ENCODE results near the gene ADAM15. TPM values are rescaled to one million over a fixed set of nuclear protein-coding genes. Genes with fewer than 3 reads are reported as not detected.

The ADAM15 gene
- total RNA-seq, 4 donors from 2014 or later = 51.3 to 75.5 (median 65.6) TPM

DNA sequence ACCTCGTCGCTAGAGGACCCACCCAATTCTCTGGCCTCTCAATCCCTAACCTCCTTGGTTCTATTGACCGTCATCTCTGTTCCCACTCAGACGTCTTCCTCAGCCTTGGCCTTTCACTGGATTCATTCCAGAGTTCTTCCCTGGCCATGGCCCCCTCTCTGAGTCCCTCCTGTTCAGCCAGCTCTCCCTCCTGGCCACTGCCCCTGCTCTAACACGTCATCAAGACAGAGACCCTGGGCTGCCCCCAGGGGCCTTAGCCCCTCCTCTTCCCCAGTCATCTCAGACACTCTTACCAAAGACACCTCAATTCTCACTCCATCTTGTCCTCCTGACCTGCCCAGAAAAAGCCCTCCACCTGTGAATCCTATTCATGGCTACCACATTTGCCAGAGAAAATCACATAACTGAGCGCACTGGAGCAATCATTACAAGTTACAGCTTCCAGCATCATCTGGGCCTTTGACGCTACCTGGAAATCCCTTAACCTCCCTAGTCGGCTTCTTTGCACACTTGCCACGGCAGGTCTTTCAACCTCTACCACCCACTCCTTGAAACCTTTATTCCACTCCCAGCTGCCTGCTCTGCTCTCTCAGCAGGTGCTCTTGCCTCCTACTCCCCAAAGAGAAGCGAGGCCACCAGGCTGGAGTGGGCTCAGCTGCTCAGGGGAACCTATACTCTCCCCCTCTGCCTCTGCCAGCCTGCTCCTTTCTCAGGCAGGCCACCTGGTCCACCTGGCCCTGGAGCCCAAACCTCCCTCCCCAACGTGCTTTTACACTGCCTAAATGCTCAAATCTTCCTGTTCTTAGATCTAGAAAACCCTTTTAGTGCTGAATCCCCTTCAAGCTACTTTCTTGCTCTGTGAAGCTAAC is 31.5 kb upstream of the ADAM15 start:
- H3K27me3 ChIP-seq = no peaks in the 10 kb centered on the region
- no peak for TF ChIP-seq POLR2A (IDR thresholded peaks at IDR 0.05)
- TF ChIP-seq, protein P1, sequence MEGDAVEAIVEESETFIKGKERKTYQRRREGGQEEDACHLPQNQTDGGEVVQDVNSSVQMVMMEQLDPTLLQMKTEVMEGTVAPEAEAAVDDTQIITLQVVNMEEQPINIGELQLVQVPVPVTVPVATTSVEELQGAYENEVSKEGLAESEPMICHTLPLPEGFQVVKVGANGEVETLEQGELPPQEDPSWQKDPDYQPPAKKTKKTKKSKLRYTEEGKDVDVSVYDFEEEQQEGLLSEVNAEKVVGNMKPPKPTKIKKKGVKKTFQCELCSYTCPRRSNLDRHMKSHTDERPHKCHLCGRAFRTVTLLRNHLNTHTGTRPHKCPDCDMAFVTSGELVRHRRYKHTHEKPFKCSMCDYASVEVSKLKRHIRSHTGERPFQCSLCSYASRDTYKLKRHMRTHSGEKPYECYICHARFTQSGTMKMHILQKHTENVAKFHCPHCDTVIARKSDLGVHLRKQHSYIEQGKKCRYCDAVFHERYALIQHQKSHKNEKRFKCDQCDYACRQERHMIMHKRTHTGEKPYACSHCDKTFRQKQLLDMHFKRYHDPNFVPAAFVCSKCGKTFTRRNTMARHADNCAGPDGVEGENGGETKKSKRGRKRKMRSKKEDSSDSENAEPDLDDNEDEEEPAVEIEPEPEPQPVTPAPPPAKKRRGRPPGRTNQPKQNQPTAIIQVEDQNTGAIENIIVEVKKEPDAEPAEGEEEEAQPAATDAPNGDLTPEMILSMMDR (IDR thresholded peaks at IDR 0.05) = no peak
- peaks cover 15 to 16% of the 10 kb centered on the region in 2 donors for H3K36me3 ChIP-seq
- peaks cover 30 to 43% of the 10 kb centered on the region in 2 donors for H3K4me1 ChIP-seq
- no peak for DNase-seq
- intact Hi-C loops (cut with DNase I) = no loop called here
- H3K27ac ChIP-seq = peak overlapping the region in 2 of 3 donors; percentile 26 to 89
- H3K4me3 ChIP-seq (replicated peaks in 1 of 3) = no peak overlapping the region
- WGBS, 2 donors = 70 to 72% methylated on average over 11 of the region's 11 CpGs
- no peaks in the 10 kb centered on the region for H3K9me3 ChIP-seq

DNA sequence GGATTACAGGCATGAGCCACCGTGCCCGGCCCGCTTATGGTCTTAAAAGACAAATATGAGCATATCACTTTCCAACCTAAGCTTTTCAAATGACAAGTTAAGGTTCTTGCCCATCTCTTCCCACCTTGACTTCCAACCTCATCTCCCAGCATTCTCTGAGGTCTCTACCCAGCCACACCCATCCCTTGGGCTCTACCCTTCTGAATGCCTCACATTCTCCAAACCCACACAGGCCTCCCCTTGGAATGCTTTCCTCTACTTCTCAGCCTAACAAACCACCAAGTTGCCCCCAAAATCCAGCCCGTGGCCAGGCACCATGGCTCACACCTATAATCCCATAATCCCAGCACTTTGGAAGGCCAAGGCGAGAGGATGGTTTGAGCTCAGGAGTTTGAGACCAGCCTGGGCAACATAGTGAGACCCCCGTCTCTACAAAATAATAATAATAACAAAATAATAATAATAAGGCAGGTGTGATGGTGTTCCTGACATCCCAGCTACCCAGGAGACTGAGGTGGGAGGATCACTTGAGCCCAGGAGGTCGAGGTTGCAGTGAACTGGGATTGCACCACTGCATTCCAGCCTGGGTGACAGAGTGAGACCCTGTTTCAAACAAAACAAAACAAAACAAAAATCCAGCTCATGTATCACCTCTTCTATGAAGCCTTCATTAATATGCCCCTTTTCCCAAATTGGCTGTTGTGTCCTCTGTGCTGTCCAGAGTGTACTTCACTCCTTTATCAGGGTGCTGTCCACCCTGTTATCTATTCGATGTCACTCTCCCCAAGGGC is 28.8 kb upstream of the ADAM15 start:
- no peak for TF ChIP-seq POLR2A (IDR thresholded peaks at IDR 0.05)
- TF ChIP-seq, protein P1 (IDR thresholded peaks at IDR 0.05) = no peak
- Histone ChIP-seq H3K36me3 (no peaks in the 10 kb centered on the region), H3K27ac (no peak overlapping the region), H3K4me3 (replicated peaks in 1 of 3) (no peak overlapping the region), H3K4me1 (peaks cover 24 to 33% of the 10 kb centered on the region in 2 donors), H3K9me3 (no peaks in the 10 kb centered on the region), H3K27me3 (no peaks in the 10 kb centered on the region)
- 67 to 83% methylated on average over 8 of the region's 8 CpGs for WGBS, 2 donors
- intact Hi-C loops (cut with DNase I) = no loop called here
- DNase-seq = no peak

DNA sequence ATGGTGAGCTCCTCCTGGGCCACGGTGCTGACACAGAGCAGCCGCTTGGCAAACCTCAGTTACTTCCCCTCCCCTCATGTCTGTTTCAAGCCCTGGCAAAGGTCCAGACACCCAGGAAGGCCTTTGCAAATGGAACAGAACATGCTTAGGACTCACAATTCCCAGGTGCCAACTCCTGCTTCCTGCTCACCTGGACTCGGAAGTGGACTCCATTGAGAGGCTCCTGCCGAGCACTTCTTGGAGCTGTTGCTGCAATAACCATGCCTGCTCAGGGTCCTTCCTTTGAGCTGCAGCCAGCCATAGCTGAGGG is 28.2 kb upstream of the ADAM15 start:
- H3K27me3 ChIP-seq = no peaks in the 10 kb centered on the region
- 26 to 47% methylated on average over 4 of the region's 4 CpGs for WGBS, 2 donors
- peaks cover 20 to 27% of the 10 kb centered on the region in 2 donors for H3K4me1 ChIP-seq
- intact Hi-C loops (cut with DNase I) = no loop called here
- H3K27ac ChIP-seq = no peak overlapping the region
- H3K4me3 ChIP-seq (replicated peaks in 1 of 3) = no peak overlapping the region
- no peaks in the 10 kb centered on the region for H3K9me3 ChIP-seq
- H3K36me3 ChIP-seq = no peaks in the 10 kb centered on the region
- peak; percentile 75 to 88 for DNase-seq
- no peak for TF ChIP-seq POLR2A (IDR thresholded peaks at IDR 0.05)

DNA sequence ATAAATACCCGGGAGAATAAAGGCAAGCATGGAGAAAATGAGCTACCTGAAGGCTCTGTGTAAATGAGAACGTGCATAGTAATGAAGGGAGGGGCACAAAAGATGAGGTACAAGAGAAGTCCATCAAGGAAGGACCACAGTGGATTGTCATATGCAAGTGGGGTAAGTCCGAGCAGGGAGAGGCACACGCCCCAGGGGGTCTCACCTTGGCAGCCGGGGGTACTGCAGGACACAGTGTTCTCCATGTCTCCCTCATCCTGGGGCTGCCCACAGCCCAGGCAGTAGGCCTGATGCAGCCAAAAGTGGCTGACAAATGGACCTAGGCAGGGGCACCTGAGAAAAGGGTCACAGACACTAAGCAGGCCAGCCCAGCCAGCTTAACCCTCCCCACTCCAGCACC is 27.5 kb upstream of the ADAM15 start:
- Histone ChIP-seq H3K4me1 (peaks cover 13 to 20% of the 10 kb centered on the region in 2 donors), H3K4me3 (replicated peaks in 1 of 3) (no peak overlapping the region), H3K27ac (no peak overlapping the region), H3K36me3 (no peaks in the 10 kb centered on the region), H3K9me3 (no peaks in the 10 kb centered on the region), H3K27me3 (no peaks in the 10 kb centered on the region)
- WGBS, 2 donors = 80 to 83% methylated on average over 5 of the region's 5 CpGs
- intact Hi-C loops (cut with DNase I) = no loop called here
- TF ChIP-seq, protein P1 (IDR thresholded peaks at IDR 0.05) = no peak
- TF ChIP-seq POLR2A (IDR thresholded peaks at IDR 0.05) = no peak
- DNase-seq = no peak

DNA sequence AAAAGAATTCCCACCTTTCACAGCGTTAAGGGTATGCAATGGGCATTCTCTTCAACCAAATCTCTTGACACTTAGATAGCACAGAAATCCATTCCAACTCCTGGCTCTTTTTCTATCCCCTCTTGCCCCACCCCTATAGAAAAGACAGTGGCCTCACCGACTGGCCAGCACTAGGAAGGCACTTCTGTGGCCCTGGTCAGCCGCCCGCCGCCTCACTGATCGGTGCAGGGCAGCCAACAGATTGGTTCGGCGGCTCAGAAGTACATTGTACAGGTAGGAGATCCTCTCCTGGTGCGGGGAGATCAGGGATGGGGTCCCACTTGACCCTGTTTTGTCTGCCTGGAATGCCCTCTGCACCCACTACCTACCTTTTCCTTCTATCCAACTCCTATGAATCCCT is 26.8 kb upstream of the ADAM15 start:
- WGBS, 2 donors = 87 to 90% methylated on average over 9 of the region's 9 CpGs
- Histone ChIP-seq H3K4me3 (replicated peaks in 1 of 3) (no peak overlapping the region), H3K4me1 (peaks cover 6 to 13% of the 10 kb centered on the region in 2 donors), H3K27ac (no peak overlapping the region), H3K9me3 (no peaks in the 10 kb centered on the region), H3K36me3 (no peaks in the 10 kb centered on the region), H3K27me3 (no peaks in the 10 kb centered on the region)
- no peak for DNase-seq
- intact Hi-C loops (cut with DNase I) = no loop called here
- TF ChIP-seq POLR2A (IDR thresholded peaks at IDR 0.05) = no peak
- TF ChIP-seq, protein P1 (IDR thresholded peaks at IDR 0.05) = no peak
